HG03135 (cell line): ENCODE results near the gene TTC7B.

Source experiments
- ATAC-seq: cut with Tn5 transposase; IDR thresholded peaks from one replicate; pipeline ENCODE4 v1.9.1; 2021; ENCODE audit warnings: mild to moderate bottlenecking, moderate library complexity; ENCODE audit not compliant: unreplicated experiment

TTC7B gene

GRCh38 chr14:90654831-90655276 is 161.4 kb downstream of the TTC7B start:
- ATAC-seq = no peak

GRCh38 chr14:90652626-90653025 is 163.6 kb downstream of the TTC7B start:
- ATAC-seq = no peak

- ATAC-seq = no peak
Observed at GRCh38 chr14:90651976-90652560, 164.2 kb downstream of the TTC7B start.

GRCh38 chr14:90651271-90651804 is 164.9 kb downstream of the TTC7B start:
- no peak for ATAC-seq

- no peak for ATAC-seq
Observed at GRCh38 chr14:90649557-90650135, 166.6 kb downstream of the TTC7B start.

- no peak for ATAC-seq
Observed at GRCh38 chr14:90649083-90649482, 167.1 kb downstream of the TTC7B start.

GRCh38 chr14:90648421-90648820 is 167.8 kb downstream of the TTC7B start:
- no peak for ATAC-seq

- no peak for ATAC-seq
Observed at GRCh38 chr14:90647473-90648005, 168.7 kb downstream of the TTC7B start.

GRCh38 chr14:90645842-90646443 is 170.3 kb downstream of the TTC7B start:
- ATAC-seq = no peak

- ATAC-seq = no peak
Observed at GRCh38 chr14:90644882-90645281, 171.3 kb downstream of the TTC7B start.

GRCh38 chr14:90643982-90644670 is 172.1 kb downstream of the TTC7B start:
- no peak for ATAC-seq

- no peak for ATAC-seq
Observed at GRCh38 chr14:90642244-90642717, 173.9 kb downstream of the TTC7B start.

- ATAC-seq = no peak
Observed at GRCh38 chr14:90641615-90642243, 174.5 kb downstream of the TTC7B start.

- ATAC-seq = no peak
Observed at GRCh38 chr14:90641168-90641567, 175.1 kb downstream of the TTC7B start.

GRCh38 chr14:90639641-90640040 is 176.6 kb downstream of the TTC7B start:
- no peak for ATAC-seq

- ATAC-seq = no peak
Observed at GRCh38 chr14:90632871-90633270, 183.4 kb downstream of the TTC7B start.

- no peak for ATAC-seq
Observed at GRCh38 chr14:90632451-90632850, 183.8 kb downstream of the TTC7B start.

- ATAC-seq = no peak
Observed at GRCh38 chr14:90630171-90630806, 185.9 kb downstream of the TTC7B start.

GRCh38 chr14:90629471-90629870 is 186.8 kb downstream of the TTC7B start:
- ATAC-seq = no peak

- no peak for ATAC-seq
Observed at GRCh38 chr14:90628825-90629224, 187.4 kb downstream of the TTC7B start.
